Measurements from ENCODE around the gene CPED1. TPM values are rescaled to one million over a fixed set of nuclear protein-coding genes. Genes with fewer than 3 reads are reported as not detected.

CPED1 gene
- total RNA-seq, result 4.4 TPM

DNA sequence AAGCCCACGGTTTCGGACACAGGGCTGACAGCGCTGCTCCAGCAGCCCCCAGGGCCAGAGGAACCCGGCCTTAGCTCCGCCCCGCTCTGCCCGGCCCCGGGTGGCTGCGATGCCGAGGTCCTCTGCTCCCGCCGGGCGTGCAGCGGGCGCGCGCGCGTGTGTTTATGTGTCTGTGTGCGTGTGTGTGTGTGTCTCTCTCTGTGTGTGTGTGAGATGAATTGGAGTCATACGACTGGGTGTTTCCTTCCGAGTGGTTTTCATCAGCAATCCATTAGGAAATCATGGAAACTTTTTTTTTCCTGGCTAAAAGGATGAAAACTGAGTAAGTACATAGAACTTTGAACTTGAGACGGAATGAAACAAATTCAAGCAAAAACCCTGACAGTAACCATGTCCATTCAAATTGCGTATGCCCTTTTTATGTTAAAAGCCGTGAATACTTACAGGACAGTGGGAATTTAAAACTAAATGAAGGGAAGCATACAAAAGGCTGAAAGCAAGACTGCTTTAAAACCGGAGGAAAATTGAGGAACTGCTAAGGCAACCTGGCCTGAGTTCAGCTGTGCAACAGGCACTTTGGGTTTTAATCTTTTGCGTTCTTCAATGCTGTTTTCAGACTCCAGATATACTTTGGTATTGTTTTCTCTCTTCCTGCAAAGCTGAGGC lies at the start of gene CPED1:
CPED1 (plus strand) TSS at position 121 of the 666 bp plus-strand sequence. CDS start 911 bp downstream, outside the sequence.

GRCh38 chr7:120950539-120951308 lies 37.8 kb upstream of the CPED1 start, which contains the start of gene ING3:
Gene ING3, plus strand, starts transcription at chr7:120950777. Its CDS starts 120 bp downstream, at chr7:120950897.

DNA sequence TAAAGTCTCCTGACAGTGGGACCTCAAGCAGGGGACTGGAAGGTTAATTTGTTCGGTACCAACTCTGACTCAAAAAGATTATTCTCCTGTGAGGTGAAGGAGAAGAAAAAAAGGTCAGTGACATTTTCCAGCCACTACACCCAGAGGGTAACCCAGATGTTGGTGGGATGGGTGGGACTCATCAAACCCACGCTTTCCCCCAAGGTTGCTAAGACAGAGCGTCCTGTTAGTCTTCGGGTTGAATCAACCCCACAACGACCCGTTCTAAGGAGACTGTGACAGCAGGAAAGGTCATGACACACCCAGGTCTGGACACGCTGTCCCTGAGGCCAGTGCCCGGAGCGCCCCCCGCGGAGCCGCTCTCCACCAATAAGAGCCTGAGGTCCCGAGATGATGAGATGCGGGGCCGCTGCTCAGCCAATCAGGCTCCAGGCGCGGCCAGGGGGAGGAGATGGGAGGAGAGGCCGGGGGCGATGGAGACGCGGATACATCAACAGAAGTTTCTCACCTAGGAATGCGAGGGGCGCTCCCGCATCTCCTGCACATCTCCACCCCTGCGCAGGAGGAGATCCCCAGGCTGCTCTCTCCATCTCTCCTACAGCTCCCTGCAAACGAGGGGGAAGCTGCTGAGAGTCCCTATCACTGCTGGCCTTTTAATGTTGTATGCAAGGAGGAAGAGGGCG lies 340.1 kb downstream of the CPED1 start, which contains the start of gene WNT16:
WNT16 (plus strand) TSS at position 493 of the 683 bp plus-strand sequence. CDS start 293 bp downstream, outside the sequence.

Small RNA genes within 50 kb of the gene (small RNA-seq; reads per million reads assigned to genes)
- gene HMGN1P18, result not detected
- gene RNA5SP240, result not detected
- gene RNA5SP241, result not detected
- gene RNU6-517P, result not detected

Other genes with a start within 250 kb of the CPED1 start
- gene TSPAN12, start 130.6 kb upstream of the CPED1 start, total RNA-seq, result 16.8 TPM
- gene ING3, start 37.9 kb upstream of the CPED1 start, total RNA-seq, result 43.6 TPM

Measured in diencephalon (tissue), 1 donor.